HG02571 (cell line): ENCODE data around the gene FBH1.
"Not testable (repeated sequence)": the region's sequence is repeated elsewhere in the genome, so short reads cannot be mapped to it uniquely, and the experiment has no call there.

Experiments
- ATAC-seq: cut with Tn5 transposase; IDR thresholded peaks from one replicate; pipeline ENCODE4 v1.9.1; 2021; ENCODE audit warnings: mild to moderate bottlenecking, moderate library complexity; ENCODE audit not compliant: unreplicated experiment

FBH1 gene

GRCh38 chr10:5958077-5958476 lies 68.0 kb downstream of the FBH1 start:
- ATAC-seq, result no peak

- no peak for ATAC-seq
These were observed 68.6 kb downstream of the FBH1 start for GRCh38 chr10:5958675-5959074.

DNA sequence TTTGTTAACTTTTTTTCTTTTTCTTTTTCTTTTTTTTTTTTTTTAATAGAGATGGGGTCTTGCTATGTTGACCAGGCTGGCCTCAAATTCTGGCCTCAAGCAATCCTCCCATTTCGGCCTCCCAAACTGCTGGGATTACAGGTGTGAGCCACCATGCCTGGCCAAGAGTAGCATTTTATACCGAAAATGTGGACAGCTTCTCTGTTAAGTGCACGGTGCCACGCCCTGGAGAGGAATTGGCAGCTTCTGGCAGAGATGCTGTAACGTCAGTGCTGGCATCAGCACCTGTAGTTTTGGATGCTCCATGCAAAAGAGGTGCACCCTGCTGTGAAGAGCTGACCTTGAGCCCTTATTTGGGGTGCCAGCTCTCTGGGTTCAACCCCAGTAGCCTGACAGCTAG lies 69.1 kb downstream of the FBH1 start:
- no peak for ATAC-seq

GRCh38 chr10:5959581-5960069 lies 69.6 kb downstream of the FBH1 start:
- ATAC-seq, result no peak

DNA sequence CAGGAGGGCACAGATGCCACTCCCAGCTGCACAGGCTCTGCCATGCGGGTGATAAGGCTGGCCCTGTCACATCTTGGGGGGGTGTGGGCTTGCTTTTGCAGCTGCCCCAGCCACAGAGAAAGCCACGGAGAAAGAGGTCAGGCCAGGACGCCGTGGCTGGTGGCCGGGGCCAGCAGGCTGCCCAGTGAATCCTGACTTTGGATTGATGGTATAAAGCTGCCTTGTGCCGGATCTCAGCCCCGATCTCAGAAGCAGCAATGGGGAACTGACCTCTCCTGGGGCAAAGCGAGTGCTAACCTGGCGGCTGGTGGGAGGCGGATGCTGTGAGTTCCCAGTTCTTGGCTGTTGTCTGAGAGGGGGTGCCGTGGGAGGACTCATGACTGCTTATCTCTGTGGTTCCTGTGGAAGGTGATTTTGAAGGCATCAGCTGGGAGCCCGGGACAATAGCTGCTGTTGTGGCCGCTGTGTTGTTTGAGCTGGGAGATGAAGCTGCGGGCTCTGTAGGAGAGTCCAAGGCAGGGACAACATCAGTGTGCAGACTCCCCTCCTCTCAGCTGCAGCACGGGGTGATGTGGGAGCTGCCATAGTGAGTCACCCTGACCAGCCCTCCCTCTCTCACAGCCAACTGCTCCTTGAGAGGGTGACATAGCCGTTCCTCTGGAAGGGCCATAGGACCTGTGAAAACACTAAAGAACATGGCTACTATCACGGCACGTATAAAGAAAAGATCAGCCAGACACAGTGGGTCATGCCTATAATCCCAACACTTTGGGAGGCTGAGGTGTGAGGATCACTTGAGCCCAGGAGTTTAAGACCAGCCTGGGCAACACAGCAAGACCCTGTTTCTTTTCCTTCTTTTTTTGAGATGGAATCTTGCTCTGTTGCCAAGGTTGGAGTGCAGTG lies 70.3 kb downstream of the FBH1 start:
- no peak for ATAC-seq

DNA sequence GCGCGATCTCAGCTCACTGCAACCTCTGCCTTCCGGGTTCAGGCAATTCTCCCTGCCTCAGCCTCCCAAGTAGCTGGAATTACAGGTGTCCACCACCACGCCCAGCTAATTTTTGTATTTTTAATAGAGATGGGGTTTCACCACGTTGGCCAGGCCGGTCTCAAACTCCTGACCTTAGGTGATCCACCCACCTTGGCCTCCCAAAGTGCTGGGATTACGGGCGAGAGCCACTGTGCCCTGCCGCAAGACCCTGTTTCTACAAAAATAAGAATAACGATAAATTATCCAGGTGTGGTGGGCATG lies 70.9 kb downstream of the FBH1 start:
- ATAC-seq, result not testable (repeated sequence)

GRCh38 chr10:5961405-5962100 lies 71.5 kb downstream of the FBH1 start:
- ATAC-seq, result no peak

DNA sequence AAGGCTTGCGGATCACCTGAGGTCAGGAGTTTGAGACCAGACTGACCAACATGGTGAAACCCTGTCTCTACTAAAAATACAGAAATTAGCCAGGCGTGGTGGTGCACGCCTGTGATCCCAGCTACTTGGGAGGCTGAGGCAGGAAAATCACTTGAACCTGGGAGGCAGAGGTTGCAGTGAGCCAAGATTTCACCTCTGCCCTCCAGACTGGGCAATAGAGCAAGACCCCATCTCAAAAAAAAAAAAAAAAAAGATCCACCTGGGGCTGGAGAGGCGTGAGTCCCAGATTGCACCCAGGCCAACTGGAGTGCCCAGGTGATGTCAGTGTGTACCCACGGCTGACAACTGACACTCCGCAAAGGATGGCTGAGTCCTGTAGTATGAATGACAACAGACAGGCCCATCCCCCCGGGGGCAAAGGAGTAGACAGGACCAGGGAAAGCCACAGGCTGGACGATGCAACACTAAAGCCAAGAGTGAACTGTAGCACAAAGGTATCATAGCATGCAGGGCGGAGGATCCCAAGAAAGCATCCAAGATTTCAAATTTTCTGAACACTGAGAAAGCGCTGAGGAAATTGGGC lies 72.4 kb downstream of the FBH1 start:
- not testable (repeated sequence) for ATAC-seq

- no peak for ATAC-seq
These were observed 73.0 kb downstream of the FBH1 start for GRCh38 chr10:5963071-5963470.

GRCh38 chr10:5963591-5963990 lies 73.5 kb downstream of the FBH1 start:
- ATAC-seq, result no peak

- ATAC-seq, result no peak
These were observed 74.7 kb downstream of the FBH1 start for GRCh38 chr10:5964736-5965135.

DNA sequence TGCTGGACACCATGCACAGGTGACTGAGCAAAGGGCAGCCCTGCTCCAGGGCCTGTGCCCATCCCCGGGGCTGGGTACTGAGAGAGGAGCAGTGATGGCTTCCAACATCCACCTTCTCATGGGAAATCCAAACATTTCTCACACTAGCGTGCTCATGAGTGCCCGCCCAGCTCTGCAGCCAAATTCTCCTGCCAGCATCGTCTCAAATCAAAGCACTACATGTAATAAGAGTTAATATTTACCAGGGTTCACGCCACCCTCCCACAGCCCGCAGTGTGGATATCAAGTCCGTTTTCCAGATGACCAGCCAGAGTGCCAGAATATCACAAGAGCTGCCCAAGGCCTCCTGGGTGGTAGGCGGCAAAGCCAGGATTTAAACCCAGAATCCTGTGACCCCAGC lies 75.2 kb downstream of the FBH1 start:
- ATAC-seq, result no peak

- ATAC-seq, result no peak
These were observed 78.1 kb downstream of the FBH1 start for GRCh38 chr10:5968037-5968680.

- no peak for ATAC-seq
These were observed 78.8 kb downstream of the FBH1 start for GRCh38 chr10:5968681-5969453.

DNA sequence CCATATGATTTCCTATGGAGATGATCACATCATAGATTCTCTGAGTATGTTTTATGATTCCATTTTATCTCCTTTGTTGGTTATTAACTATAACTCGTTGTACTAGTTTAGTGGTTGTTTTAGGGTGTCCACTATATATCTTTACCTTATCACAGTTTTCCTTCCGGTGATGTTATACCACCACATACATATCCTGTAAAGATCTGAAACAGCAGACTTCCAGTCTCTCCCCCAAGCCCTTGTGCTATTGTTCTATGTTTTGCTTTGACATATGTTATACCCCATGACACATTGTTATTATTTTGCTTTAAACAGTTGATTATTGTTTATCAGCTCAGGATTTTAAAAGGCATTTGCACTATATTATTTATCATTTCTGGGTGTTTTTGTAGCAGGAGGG lies 80.0 kb downstream of the FBH1 start:
- no peak for ATAC-seq

GRCh38 chr10:5970527-5970926 lies 80.5 kb downstream of the FBH1 start:
- no peak for ATAC-seq

DNA sequence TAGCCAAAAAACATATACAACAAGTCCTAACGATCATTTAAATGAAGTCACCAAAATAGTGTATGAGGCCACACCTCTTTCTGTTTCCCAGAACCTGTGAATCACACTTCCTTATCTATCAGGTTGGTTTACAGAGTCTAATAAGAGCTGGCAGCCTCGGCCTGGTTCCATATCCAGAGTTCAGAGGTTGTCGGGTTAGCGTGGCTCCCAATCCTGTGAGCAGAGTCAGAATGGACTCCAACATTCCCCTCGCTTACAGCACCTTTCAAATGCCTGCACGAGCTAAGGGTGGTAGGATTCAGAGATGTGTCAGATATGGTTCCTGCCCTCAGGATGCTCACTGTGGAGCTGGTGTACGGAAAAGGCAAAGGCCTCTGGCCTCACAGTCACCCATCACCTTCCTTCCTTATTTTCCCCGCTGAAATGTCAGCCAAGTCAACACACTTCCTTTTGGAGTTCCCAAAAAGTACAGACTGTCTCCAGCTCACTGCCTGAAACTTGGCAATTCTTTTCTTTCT lies 81.3 kb downstream of the FBH1 start:
- ATAC-seq, result no peak

- ATAC-seq, result no peak
These were observed 81.8 kb downstream of the FBH1 start for GRCh38 chr10:5971886-5972285.

- ATAC-seq, result no peak
These were observed 83.0 kb downstream of the FBH1 start for GRCh38 chr10:5973069-5973468.
